ENCODE data around the gene PER1. TPM values are rescaled to one million over a fixed set of nuclear protein-coding genes. Genes with fewer than 3 reads are reported as not detected.

PER1 gene
- total and polyA plus RNA-seq, 10 of the 15 experiments (the other 5 are each of a cell fraction or from before 2014, with no cell fraction given), result 0.02 to 25.1 (median 5.4) TPM

- TF ChIP-seq PRDM15 (CRISPR knock-in tag; IDR thresholded peaks at IDR 0.05), result no peak
- TF ChIP-seq E2F8 (IDR thresholded peaks at IDR 0.05; ENCODE audit: low read depth, partially characterized antibody), result peak; percentile 87
- TF ChIP-seq POLR2AphosphoS5 (IDR thresholded peaks at IDR 0.05; ENCODE audit: low read length), result peak; percentile 82
- TF ChIP-seq GABPA (IDR thresholded peaks at IDR 0.05; ENCODE audit: low read depth), result 0 out of 2 replicates have a peak, but pooled peaks have one; percentile 50
- no peak for TF ChIP-seq SMAD5 (IDR thresholded peaks at IDR 0.05; ENCODE audit: low read depth)
- TF ChIP-seq HDGF (IDR thresholded peaks at IDR 0.05), result no peak
- no peak for TF ChIP-seq NFYA (IDR thresholded peaks at IDR 0.05; ENCODE audit: borderline replicate concordance, low read depth, low read length)
- TF ChIP-seq MYB (IDR thresholded peaks at IDR 0.05; ENCODE audit: borderline replicate concordance, low read depth, low read length), result no peak
- peak; percentile 3; the same call in 1 of the 2 replicates for TF ChIP-seq RAD51 (IDR thresholded peaks at IDR 0.05)
- TF ChIP-seq CREB1 (IDR thresholded peaks at IDR 0.05; ENCODE audit: low read depth), result peak; percentile 54
- no peak for TF ChIP-seq BCL11A (IDR thresholded peaks at IDR 0.05; ENCODE audit: low read depth, low read length)
- no peak for TF ChIP-seq HDAC6 (IDR thresholded peaks at IDR 0.05; ENCODE audit: unreplicated experiment)
- peak; percentile 77; the same call in 1 of the 2 replicates for TF ChIP-seq YY1 (IDR thresholded peaks at IDR 0.05; ENCODE audit: low read depth, low read length)
- peak; percentile 96 for TF ChIP-seq MXI1 (IDR thresholded peaks at IDR 0.05; ENCODE audit: low read depth, low read length)
- TF ChIP-seq, protein P1, sequence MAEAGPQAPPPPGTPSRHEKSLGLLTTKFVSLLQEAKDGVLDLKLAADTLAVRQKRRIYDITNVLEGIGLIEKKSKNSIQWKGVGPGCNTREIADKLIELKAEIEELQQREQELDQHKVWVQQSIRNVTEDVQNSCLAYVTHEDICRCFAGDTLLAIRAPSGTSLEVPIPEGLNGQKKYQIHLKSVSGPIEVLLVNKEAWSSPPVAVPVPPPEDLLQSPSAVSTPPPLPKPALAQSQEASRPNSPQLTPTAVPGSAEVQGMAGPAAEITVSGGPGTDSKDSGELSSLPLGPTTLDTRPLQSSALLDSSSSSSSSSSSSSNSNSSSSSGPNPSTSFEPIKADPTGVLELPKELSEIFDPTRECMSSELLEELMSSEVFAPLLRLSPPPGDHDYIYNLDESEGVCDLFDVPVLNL (IDR thresholded peaks at IDR 0.05; ENCODE audit: low read depth, low read length), result peak; percentile 72; the same call in 1 of the 2 replicates
- TF ChIP-seq EED (IDR thresholded peaks at IDR 0.05; ENCODE audit: low read depth), result peak; percentile 92
- TF ChIP-seq IKZF2 (IDR thresholded peaks at IDR 0.05), result peak; percentile 84 to 85
- TF ChIP-seq, protein P2, sequence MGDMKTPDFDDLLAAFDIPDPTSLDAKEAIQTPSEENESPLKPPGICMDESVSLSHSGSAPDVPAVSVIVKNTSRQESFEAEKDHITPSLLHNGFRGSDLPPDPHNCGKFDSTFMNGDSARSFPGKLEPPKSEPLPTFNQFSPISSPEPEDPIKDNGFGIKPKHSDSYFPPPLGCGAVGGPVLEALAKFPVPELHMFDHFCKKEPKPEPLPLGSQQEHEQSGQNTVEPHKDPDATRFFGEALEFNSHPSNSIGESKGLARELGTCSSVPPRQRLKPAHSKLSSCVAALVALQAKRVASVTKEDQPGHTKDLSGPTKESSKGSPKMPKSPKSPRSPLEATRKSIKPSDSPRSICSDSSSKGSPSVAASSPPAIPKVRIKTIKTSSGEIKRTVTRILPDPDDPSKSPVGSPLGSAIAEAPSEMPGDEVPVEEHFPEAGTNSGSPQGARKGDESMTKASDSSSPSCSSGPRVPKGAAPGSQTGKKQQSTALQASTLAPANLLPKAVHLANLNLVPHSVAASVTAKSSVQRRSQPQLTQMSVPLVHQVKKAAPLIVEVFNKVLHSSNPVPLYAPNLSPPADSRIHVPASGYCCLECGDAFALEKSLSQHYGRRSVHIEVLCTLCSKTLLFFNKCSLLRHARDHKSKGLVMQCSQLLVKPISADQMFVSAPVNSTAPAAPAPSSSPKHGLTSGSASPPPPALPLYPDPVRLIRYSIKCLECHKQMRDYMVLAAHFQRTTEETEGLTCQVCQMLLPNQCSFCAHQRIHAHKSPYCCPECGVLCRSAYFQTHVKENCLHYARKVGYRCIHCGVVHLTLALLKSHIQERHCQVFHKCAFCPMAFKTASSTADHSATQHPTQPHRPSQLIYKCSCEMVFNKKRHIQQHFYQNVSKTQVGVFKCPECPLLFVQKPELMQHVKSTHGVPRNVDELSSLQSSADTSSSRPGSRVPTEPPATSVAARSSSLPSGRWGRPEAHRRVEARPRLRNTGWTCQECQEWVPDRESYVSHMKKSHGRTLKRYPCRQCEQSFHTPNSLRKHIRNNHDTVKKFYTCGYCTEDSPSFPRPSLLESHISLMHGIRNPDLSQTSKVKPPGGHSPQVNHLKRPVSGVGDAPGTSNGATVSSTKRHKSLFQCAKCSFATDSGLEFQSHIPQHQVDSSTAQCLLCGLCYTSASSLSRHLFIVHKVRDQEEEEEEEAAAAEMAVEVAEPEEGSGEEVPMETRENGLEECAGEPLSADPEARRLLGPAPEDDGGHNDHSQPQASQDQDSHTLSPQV (IDR thresholded peaks at IDR 0.05), result 0 out of 2 replicates have a peak, but pooled peaks have one; percentile 47
Observed at GRCh38 chr17:8138672-8139371, 13.4 kb downstream of the PER1 start (continued).
